WI38 (cell line): ENCODE results near the gene FN3K.
"Not testable (repeated sequence)": the region's sequence is repeated elsewhere in the genome, so short reads cannot be mapped to it uniquely, and the experiment has no call there.

Source experiments
- H3K4me3 ChIP-seq: 2 replicates; pipeline ENCODE4 v1.5.1; 2011; ENCODE audit warnings: low read depth, mild to moderate bottlenecking, control low read depth, low read length
- TF ChIP-seq, protein P1 (sequence below): IDR thresholded peaks from 2 replicates; pipeline ENCODE4 v1.5.1; 2012; ENCODE audit warnings: low read depth, mild to moderate bottlenecking, control low read depth, low read length

The FN3K gene

DNA sequence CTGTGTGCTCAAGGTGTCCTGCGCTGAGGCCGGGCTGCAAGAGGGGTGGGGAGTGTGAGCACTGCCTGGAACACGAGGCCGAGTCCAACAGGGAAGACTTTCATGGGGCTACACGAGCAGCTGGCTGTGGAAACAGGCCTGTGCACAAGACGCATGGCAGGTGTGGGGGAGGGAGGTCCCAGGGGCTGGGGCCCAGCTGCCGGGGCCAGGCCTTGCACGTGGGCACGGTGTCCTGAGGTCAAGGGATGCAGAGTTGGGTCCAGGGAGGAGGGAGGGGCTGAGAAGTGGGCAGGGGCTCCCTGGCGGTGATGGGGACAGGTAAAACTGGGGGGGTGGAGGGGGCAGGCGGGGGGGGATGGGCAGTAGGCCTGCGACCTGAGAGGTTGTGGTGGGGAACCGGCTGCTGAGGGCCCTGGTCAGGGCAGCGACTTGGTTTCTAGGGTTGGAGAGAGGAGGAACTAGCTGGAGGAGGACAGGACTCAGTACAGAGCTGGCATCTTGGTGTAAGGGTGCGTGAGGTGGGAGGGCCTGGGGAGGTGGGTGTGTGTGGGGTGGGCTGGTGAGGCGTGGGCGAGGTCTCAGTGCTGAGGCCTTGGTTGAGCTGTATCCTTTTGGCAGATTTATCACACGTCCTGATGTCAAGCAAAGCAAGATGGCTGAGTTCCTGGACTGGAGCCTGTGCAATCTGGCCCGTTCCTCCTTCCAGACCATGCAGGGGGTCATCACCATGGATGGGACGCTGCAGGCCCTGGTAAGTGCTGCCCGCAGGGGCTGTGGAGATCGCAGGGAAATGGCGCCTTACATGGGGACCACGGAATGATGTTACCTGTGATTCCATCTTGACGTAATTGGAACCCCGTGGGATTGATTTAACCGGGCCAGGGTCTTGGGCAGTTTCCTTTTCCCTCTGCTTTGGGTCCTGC lies 45.8 kb downstream of the FN3K start:
- no peak overlapping the region for H3K4me3 ChIP-seq
- TF ChIP-seq, protein P1, sequence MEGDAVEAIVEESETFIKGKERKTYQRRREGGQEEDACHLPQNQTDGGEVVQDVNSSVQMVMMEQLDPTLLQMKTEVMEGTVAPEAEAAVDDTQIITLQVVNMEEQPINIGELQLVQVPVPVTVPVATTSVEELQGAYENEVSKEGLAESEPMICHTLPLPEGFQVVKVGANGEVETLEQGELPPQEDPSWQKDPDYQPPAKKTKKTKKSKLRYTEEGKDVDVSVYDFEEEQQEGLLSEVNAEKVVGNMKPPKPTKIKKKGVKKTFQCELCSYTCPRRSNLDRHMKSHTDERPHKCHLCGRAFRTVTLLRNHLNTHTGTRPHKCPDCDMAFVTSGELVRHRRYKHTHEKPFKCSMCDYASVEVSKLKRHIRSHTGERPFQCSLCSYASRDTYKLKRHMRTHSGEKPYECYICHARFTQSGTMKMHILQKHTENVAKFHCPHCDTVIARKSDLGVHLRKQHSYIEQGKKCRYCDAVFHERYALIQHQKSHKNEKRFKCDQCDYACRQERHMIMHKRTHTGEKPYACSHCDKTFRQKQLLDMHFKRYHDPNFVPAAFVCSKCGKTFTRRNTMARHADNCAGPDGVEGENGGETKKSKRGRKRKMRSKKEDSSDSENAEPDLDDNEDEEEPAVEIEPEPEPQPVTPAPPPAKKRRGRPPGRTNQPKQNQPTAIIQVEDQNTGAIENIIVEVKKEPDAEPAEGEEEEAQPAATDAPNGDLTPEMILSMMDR = no peak

DNA sequence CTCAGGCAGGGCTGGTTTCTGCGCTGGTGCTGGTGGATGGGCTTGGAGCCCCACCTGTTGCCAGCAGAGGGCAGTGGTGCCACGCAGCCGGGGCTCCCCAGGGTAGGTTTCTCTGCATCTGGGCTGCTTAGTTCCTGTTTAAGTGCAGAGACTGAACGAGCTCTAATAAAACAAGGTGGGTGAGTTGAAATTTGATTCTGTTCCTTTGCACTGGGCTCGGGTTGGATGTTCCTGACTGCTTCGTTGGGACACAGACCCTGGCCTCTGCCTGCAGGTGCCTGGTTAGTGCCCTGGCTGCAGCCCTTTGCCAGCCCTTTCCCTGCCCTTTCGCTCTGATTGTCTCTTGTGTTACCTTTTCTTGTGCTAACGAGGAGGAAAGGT lies 46.5 kb downstream of the FN3K start:
- no peak overlapping the region for H3K4me3 ChIP-seq
- TF ChIP-seq, protein P1 = peak; percentile 99

DNA sequence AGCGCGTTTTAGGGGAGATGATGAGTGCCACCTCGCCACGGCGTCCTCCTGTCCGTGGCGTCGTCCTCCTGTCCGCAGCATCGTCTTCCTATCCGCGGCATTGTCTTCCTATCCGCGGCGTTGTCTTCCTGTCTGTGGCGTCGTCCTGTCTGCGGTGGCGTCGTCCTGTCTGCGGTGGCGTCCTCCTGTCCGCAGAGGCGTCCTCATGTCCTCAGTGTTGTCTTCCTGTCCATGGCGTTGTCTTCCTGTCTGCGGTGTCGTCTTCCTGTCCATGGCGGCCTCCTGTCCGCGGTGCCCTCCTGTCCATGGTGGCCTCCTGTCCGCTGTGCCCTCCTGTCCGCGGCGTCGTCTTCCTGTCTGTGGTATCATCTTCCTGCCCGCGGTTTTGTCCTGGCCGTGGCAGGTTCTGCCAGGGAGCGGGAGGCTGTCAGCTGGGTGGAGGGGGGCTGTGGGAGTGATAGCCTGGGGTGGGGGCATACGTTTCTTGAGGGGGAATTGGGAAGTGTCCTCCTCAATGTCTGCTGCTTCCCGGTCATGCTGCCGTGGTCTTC lies 47.3 kb downstream of the FN3K start:
- no peak overlapping the region for H3K4me3 ChIP-seq
- TF ChIP-seq, protein P1 = no peak

DNA sequence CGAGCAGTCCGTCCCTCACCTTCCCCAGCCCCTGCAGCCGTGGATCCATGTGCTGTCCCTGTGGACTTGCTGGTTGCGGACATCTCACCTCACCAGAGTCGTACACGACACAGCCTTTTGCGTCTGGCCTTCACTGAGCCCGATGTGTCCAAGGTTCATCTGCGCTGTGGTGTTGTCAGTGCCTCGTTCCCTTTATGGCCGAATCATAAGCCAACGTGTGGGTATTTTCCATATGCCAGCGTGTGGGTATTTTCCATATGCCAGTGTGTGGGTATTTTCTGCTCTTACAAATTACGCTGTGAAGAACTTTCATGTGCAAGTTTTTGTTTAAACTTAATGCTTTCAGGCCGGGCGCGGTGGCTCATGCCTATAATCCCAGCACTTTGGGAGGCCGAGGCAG lies 48.1 kb downstream of the FN3K start:
- H3K4me3 ChIP-seq = no peak overlapping the region
- TF ChIP-seq, protein P1 = no peak

DNA sequence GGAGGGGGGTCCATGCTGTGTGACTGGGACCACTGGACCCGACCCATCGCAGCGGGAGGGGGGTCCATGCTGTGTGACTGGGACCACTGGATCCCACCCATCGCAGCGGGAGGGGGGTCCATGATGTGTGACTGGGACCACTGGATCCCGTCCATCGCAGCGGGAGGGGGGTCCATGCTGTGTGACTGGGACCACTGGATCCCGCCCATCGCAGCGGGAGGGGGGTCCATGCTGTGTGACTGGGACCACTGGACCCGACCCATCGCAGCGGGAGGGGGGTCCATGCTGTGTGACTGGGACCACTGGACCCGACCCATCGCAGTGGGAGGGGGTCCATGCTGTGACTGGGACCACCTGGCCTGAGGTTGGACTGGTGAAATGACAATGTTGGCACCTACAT lies 50.2 kb downstream of the FN3K start:
- H3K4me3 ChIP-seq = not testable (repeated sequence)

DNA sequence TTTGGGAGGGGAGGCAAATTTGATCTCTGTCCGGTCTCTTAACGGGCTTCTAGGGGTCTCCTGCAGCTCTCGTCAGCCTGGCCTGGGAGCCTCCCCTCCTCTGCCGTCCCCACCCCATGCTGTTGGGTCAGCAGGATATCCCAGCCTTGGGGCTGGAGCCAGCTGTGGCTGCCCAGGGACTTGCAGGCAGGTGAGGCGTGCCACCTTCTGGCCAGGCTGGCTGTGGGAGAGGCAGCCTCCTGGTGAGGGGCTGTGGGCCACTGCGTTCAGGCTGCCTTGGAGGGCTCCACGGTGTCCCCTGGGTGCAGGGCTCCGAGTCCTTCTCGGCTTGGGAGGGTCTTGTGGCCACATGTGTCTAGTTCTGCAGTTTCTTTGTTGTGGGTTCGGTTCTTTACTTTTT lies 51.0 kb downstream of the FN3K start:
- H3K4me3 ChIP-seq = no peak overlapping the region
- TF ChIP-seq, protein P1 = no peak

DNA sequence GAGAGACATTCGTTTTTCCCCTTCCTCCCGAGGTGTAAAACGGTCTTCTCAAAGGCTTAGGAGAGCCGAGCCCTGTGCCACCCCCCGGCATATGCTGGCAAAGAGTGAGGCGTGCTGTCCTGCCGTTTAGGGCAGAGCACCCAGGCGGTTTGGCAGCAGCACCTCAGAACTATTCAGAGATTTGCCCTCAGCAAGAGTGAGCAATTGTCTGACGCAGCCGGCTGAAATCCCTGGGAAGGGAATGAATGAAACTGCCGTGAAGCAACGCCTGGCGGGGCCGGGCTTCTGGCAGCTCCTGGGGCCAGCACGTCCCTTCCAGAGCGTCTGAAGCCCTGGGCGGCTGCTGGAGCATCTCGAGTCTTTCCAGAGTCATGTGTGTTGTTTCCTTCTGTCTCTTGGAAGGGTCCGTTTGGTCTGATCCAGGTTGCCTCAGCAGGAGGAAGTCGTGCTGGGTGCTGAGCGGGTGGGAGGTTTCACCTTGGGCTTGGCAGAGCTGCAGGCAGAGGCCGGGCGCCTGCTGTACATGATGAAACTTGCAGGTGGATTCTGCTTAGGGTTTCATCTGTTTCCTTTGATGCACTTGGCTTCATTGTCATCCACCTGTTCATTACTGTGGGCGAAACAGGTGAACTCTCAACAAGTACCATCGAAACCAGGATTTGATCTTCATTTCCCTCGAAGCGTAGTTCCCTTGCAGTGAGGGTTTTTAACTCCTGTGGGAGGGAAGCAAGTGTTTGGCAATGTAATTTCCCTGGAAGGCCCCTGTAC lies 51.9 kb downstream of the FN3K start:
- no peak overlapping the region for H3K4me3 ChIP-seq
- TF ChIP-seq, protein P1 = no peak
